IMR-90 (cell line): Measurements from ENCODE around the gene RCBTB2. TPM values are rescaled to one million over a fixed set of nuclear protein-coding genes. Genes with fewer than 3 reads are reported as not detected.

ENCODE experiments used
- ATAC-seq: fragments of 200-7000 bp; cut with Tn5 transposase; 2 replicates; pipeline ENCODE4 v1.9.1; 2020; ENCODE audit warnings: low read depth, mild to moderate bottlenecking, moderate library complexity
- BruUV-seq: library from RNA; stranded (reverse); fragments of 400-500 nt; replicated peaks from 2 replicates; lab custom pipeline; 2021; lab: Mats Ljungman, UMichigan
- CTCF ChIA-PET: fragments of 300-600 bp; formaldehyde crosslinking; extraction: SDS; loops from one replicate; lab custom pipeline; 2021; ENCODE audit warnings: antibody characterized with exemption; lab: Yijun Ruan, JAX
- POLR2A ChIA-PET: fragments of 300-600 bp; sonication (Branson Sonifier 250); formaldehyde crosslinking; loops from one replicate; lab custom pipeline; 2022; ENCODE audit warnings: antibody characterized with exemption; ENCODE audit not compliant: unreplicated experiment; lab: Charles Lee
- DNase-seq: peaks from one replicate; pipeline ENCODE4 v3.0.0; 2013
- H2AFZ ChIP-seq: replicated peaks from 2 replicates; pipeline ENCODE3; 2013; ENCODE audit warnings: low read length, mild to moderate bottlenecking; ENCODE audit not compliant: poor library complexity
- H2AK5ac ChIP-seq: 2 replicates; pipeline ENCODE4 v1.6.1; 2013; ENCODE audit warnings: low read depth, low read length, inconsistent platforms
- H2AK9ac ChIP-seq: replicated peaks from 2 replicates; pipeline ENCODE3; 2013; ENCODE audit warnings: mild to moderate bottlenecking, low read depth, low read length, moderate library complexity; ENCODE audit not compliant: poor library complexity
- H2BK120ac ChIP-seq: 2 replicates; pipeline ENCODE4 v1.6.1; 2013; ENCODE audit warnings: low read depth, low read length, inconsistent platforms
- H2BK15ac ChIP-seq: 3 replicates; pipeline ENCODE4 v1.6.1; 2013; ENCODE audit warnings: low read depth, low read length, inconsistent platforms
- H2BK20ac ChIP-seq: 2 replicates; pipeline ENCODE4 v1.6.1; 2013; ENCODE audit warnings: low read depth, mild to moderate bottlenecking, inconsistent platforms, low read length, moderate library complexity
- H2BK5ac ChIP-seq: 2 replicates; pipeline ENCODE4 v1.6.1; 2013; ENCODE audit warnings: mild to moderate bottlenecking, low read depth, low read length, inconsistent platforms; ENCODE audit not compliant: poor library complexity, severe bottlenecking
- H3K14ac ChIP-seq: replicated peaks from 2 replicates; pipeline ENCODE4 v1.6.1; 2013; ENCODE audit warnings: low read depth, low read length, inconsistent platforms
- H3K18ac ChIP-seq: 2 replicates; pipeline ENCODE4 v1.6.1; 2013; ENCODE audit warnings: low read depth, low read length, control low read depth
- H3K23ac ChIP-seq: 2 replicates; pipeline ENCODE4 v1.6.1; 2013; ENCODE audit warnings: low read depth, low read length, inconsistent platforms
- H3K27ac ChIP-seq: 2 replicates; pipeline ENCODE4 v1.5.1; 2013; ENCODE audit warnings: mild to moderate bottlenecking, control low read depth, low read length; ENCODE audit not compliant: insufficient read depth
- H3K27me3 ChIP-seq: 2 replicates; pipeline ENCODE4 v1.6.1; 2013; ENCODE audit warnings: low read length; ENCODE audit not compliant: control insufficient read depth, insufficient read depth
- H3K36me3 ChIP-seq: 2 replicates; pipeline ENCODE4 v1.6.1; 2013; ENCODE audit warnings: low read length, mixed read lengths; ENCODE audit not compliant: control insufficient read depth, insufficient read depth
- H3K4ac ChIP-seq: 2 replicates; pipeline ENCODE4 v1.6.1; 2013; ENCODE audit warnings: low read depth, low read length, inconsistent platforms
- H3K4me1 ChIP-seq: 2 replicates; pipeline ENCODE4 v1.6.1; 2013; ENCODE audit warnings: low read length, mixed read lengths; ENCODE audit not compliant: control insufficient read depth, insufficient read depth
- H3K4me2 ChIP-seq: 2 replicates; pipeline ENCODE4 v1.6.1; 2013; ENCODE audit warnings: low read depth, mild to moderate bottlenecking, control low read depth, low read length, moderate library complexity
- H3K4me3 ChIP-seq: 2 replicates; pipeline ENCODE4 v1.5.1; 2013; ENCODE audit warnings: low read depth, mild to moderate bottlenecking, control low read depth, low read length, moderate library complexity; ENCODE audit not compliant: insufficient read depth
- H3K56ac ChIP-seq: 2 replicates; pipeline ENCODE4 v1.6.1; 2013; ENCODE audit warnings: low read length, inconsistent platforms; ENCODE audit not compliant: insufficient read depth; ENCODE audit errors: extremely low read depth
- H3K79me1 ChIP-seq, 2 experiments: 2 replicates each; pipeline ENCODE4 v1.6.1; 2013; ENCODE audit warnings: low read length in 2 of 2, inconsistent platforms in 1 of 2, low read depth in 1 of 2
- H3K9ac ChIP-seq: 2 replicates; pipeline ENCODE4 v1.6.1; 2013; ENCODE audit warnings: low read depth, low read length, control low read depth
- H3K9me1 ChIP-seq: 2 replicates; pipeline ENCODE4 v1.6.1; 2013; ENCODE audit warnings: low read length, inconsistent platforms; ENCODE audit not compliant: insufficient read depth
- H3K9me3 ChIP-seq: 2 replicates; pipeline ENCODE4 v1.6.1; 2013; ENCODE audit warnings: low read length; ENCODE audit not compliant: control insufficient read depth, insufficient read depth
- H4K20me1 ChIP-seq: 2 replicates; pipeline ENCODE4 v1.6.1; 2013; ENCODE audit warnings: low read length, inconsistent platforms; ENCODE audit not compliant: insufficient read depth
- H4K5ac ChIP-seq: 2 replicates; pipeline ENCODE4 v1.6.1; 2013; ENCODE audit warnings: mild to moderate bottlenecking, low read depth, low read length, control low read depth
- H4K8ac ChIP-seq, 2 experiments: 2 replicates each; pipeline ENCODE4 v1.6.1; 2013; ENCODE audit warnings: low read depth in 2 of 2, low read length in 2 of 2, control low read depth in 1 of 2, inconsistent platforms in 1 of 2
- H4K91ac ChIP-seq: 2 replicates; pipeline ENCODE4 v1.6.1; 2013; ENCODE audit warnings: low read depth, low read length, inconsistent platforms; ENCODE audit not compliant: insufficient read depth
- BHLHE40 ChIP-seq: fragments of 150-350 bp; IDR thresholded peaks from 2 replicates; pipeline ENCODE4 v1.6.1; 2016; ENCODE audit warnings: mild to moderate bottlenecking, low read depth, low read length
- CEBPB ChIP-seq: IDR thresholded peaks from 2 replicates; pipeline ENCODE4 v1.6.1; 2012; ENCODE audit warnings: low read depth, low read length, improper control_type of control experiment
- CHD1 ChIP-seq: IDR thresholded peaks from 2 replicates; pipeline ENCODE4 v1.6.1; 2012; ENCODE audit warnings: low read depth, low read length, improper control_type of control experiment
- ELK1 ChIP-seq: fragments of 150-350 bp; IDR thresholded peaks from 2 replicates; pipeline ENCODE4 v1.6.1; 2016; ENCODE audit warnings: low read depth, mild to moderate bottlenecking, low read length, moderate library complexity, borderline replicate concordance
- FOS ChIP-seq: fragments of 150-350 bp; IDR thresholded peaks from 2 replicates; pipeline ENCODE4 v1.6.1; 2016; ENCODE audit warnings: low read depth, low read length
- MAFK ChIP-seq: IDR thresholded peaks from 2 replicates; pipeline ENCODE4 v1.6.1; 2012; ENCODE audit warnings: low read depth, low read length, improper control_type of control experiment
- MAZ ChIP-seq: IDR thresholded peaks from 2 replicates; pipeline ENCODE4 v1.6.1; 2012; ENCODE audit warnings: low read depth, mild to moderate bottlenecking, low read length, improper control_type of control experiment, moderate library complexity, borderline replicate concordance
- MXI1 ChIP-seq: IDR thresholded peaks from 2 replicates; pipeline ENCODE4 v1.6.1; 2012; ENCODE audit warnings: low read depth, mild to moderate bottlenecking, low read length, moderate library complexity, borderline replicate concordance
- NFE2L2 ChIP-seq: fragments of 150-350 bp; IDR thresholded peaks from 2 replicates; pipeline ENCODE4 v1.6.1; 2016; ENCODE audit warnings: low read depth, mild to moderate bottlenecking, low read length
- POLR2A ChIP-seq: IDR thresholded peaks from 2 replicates; pipeline ENCODE4 v1.6.1; 2012; ENCODE audit warnings: mild to moderate bottlenecking, low read depth, low read length
- RAD21 ChIP-seq: IDR thresholded peaks from 2 replicates; pipeline ENCODE4 v1.6.1; 2012; ENCODE audit warnings: low read length, improper control_type of control experiment
- RCOR1 ChIP-seq: IDR thresholded peaks from 2 replicates; pipeline ENCODE4 v1.6.1; 2012; ENCODE audit warnings: mild to moderate bottlenecking, low read length, improper control_type of control experiment; ENCODE audit not compliant: insufficient replicate concordance
- RFX5 ChIP-seq: IDR thresholded peaks from 2 replicates; pipeline ENCODE4 v1.8.0; 2012; ENCODE audit warnings: low read depth, mild to moderate bottlenecking, low read length, moderate library complexity
- SMC3 ChIP-seq: fragments of 150-350 bp; IDR thresholded peaks from 2 replicates; pipeline ENCODE4 v1.6.1; 2016; ENCODE audit warnings: low read depth, mild to moderate bottlenecking, antibody characterized with exemption, low read length, moderate library complexity
- USF2 ChIP-seq: fragments of 150-350 bp; IDR thresholded peaks from 2 replicates; pipeline ENCODE4 v1.6.1; 2017; ENCODE audit warnings: mild to moderate bottlenecking, antibody characterized with exemption, low read length, low read depth
- WGBS, 2 experiments: methylation state at CpG; one replicate each; pipeline versions ENCODE4 v1.1.5 to v1.1.7; 2013; ENCODE audit warnings: missing lambda C conversion rate in 2 of 2; ENCODE audit not compliant: insufficient read length in 1 of 2; ENCODE audit errors: extremely low coverage in 2 of 2; 5-methylcytosine and 5-hydroxymethylcytosine counted together
- dilution Hi-C: fragments of 300-500 bp; cut with HindIII; formaldehyde crosslinking; loops from one replicate; pipeline ENCODE4 v1.14.3; 2018; ENCODE audit warnings: low sequenced_read_pairs; ENCODE audit not compliant: unreplicated experiment
- in situ Hi-C: fragments of 300-500 bp; cut with MboI; formaldehyde crosslinking; loops from 3 replicates; pipeline ENCODE4 v1.14.3; 2019; ENCODE audit warnings: low sequenced_read_pairs, inconsistent platforms, mixed read lengths
- intact Hi-C: fragments of 100-400 bp; cut with micrococcal nuclease; formaldehyde crosslinking; loops from 2 replicates; pipeline ENCODE4 v1.10.0; 2022
- polyA plus RNA-seq, 3 experiments: library from polyadenylated mRNA; depleted of rRNA; stranded (reverse); fragments of >200 nt; gene quantifications; 2 replicates each; pipeline ENCODE4 v1.2.3, GENCODE V29; 2012; ENCODE audit warnings: low replicate concordance in 1 of 3
- total RNA-seq: library from RNA; depleted of rRNA; stranded (reverse); fragments of >200 nt; gene quantifications from 2 replicates; pipeline ENCODE4 v1.2.3, GENCODE V29; 2012
- TF ChIP-seq, protein P1 (sequence below): conservative IDR thresholded peaks from 2 replicates; pipeline ENCODE4 v1.5.1; 2012; ENCODE audit warnings: mild to moderate bottlenecking, low read depth, low read length, improper control_type of control experiment

The RCBTB2 gene
- total and polyA plus RNA-seq, 2 of the 4 experiments (the other 2 are of a cell fraction): 4.0 to 5.2 TPM

DNA sequence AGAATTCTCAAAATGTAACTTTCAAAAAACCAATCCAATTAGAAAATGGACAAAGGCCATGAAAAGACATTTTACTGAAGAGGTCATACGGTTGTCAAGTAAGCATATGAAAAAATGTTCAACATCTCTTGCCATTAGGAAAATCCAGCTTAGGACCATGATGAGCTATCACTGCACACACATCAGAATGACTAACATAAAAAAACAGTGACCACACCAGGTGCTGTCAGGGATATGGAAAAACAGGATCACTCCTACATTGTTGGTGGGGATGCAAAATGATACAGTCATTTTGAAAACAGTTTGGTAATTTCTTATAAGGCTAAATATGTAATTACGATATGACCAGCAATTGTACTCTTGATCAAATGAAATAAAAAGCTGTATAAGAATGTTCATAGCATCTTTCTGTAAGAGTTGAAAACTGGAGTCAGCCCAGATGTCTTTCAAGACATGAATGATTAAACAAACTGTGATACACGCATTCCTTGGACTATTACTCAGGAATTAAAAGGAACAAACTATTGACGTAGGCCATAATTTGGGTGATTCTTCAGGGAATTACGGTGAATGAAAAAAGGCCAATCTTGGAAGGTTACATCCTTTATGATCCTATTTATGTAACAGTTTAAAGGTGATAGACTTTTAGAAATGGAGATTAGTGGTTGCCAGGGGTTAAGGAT lies 26.9 kb upstream of the RCBTB2 start:
- H2BK120ac ChIP-seq: no peak overlapping the region
- H4K8ac ChIP-seq: no peak overlapping the region
- 100% methylated on average over 1 of the region's 5 CpGs; no CpG with 5 or more reads in 1 of the 2 experiments for WGBS, 2 experiments
- H2AK9ac ChIP-seq: no peak overlapping the region
- H3K9ac ChIP-seq: no peak overlapping the region
- no peaks in the 10 kb centered on the region for H3K36me3 ChIP-seq
- H3K23ac ChIP-seq: no peak overlapping the region
- DNase-seq: peak; percentile 70
- H4K91ac ChIP-seq: no peak overlapping the region
- no peaks in the 10 kb centered on the region for H3K9me3 ChIP-seq
- no peaks in the 10 kb centered on the region for H4K20me1 ChIP-seq
- BruUV-seq: no TSS peak
- H2AFZ ChIP-seq: no peak overlapping the region
- H3K9me1 ChIP-seq: no peaks in the 10 kb centered on the region
- no peak overlapping the region for H3K4me2 ChIP-seq
- in situ Hi-C loops: no loop called here
- H4K5ac ChIP-seq: no peak overlapping the region
- ATAC-seq: peak; percentile 32; the same call in 1 of the 2 replicates
- H2BK5ac ChIP-seq: no peak overlapping the region
- no peak overlapping the region for H3K4me3 ChIP-seq
- H3K27me3 ChIP-seq: no peaks in the 10 kb centered on the region
- H3K18ac ChIP-seq: no peak overlapping the region
- no peak overlapping the region for H3K56ac ChIP-seq
- POLR2A ChIA-PET: no interaction called here
- no peak overlapping the region for H2BK20ac ChIP-seq
- H3K79me1 ChIP-seq: no peaks in the 10 kb centered on the region
- intact Hi-C loops: no loop called here
- dilution Hi-C loops: no loop called here
- no peak overlapping the region for H3K4ac ChIP-seq
- H3K4me1 ChIP-seq: no peaks in the 10 kb centered on the region
- CTCF ChIA-PET: interaction anchor here (0.5 kb wide), 1 partner anchor 21 kb away, joined by 7 read pairs; no protein-coding TSS in a partner anchor
- H2BK15ac ChIP-seq: no peak overlapping the region
- no peak for TF ChIP-seq MXI1
- TF ChIP-seq SMC3: no peak
- no peak for TF ChIP-seq USF2
- no peak for TF ChIP-seq CEBPB
- no peak for TF ChIP-seq POLR2A
- no peak for TF ChIP-seq RCOR1
- TF ChIP-seq RAD21: no peak
- TF ChIP-seq, protein P1, sequence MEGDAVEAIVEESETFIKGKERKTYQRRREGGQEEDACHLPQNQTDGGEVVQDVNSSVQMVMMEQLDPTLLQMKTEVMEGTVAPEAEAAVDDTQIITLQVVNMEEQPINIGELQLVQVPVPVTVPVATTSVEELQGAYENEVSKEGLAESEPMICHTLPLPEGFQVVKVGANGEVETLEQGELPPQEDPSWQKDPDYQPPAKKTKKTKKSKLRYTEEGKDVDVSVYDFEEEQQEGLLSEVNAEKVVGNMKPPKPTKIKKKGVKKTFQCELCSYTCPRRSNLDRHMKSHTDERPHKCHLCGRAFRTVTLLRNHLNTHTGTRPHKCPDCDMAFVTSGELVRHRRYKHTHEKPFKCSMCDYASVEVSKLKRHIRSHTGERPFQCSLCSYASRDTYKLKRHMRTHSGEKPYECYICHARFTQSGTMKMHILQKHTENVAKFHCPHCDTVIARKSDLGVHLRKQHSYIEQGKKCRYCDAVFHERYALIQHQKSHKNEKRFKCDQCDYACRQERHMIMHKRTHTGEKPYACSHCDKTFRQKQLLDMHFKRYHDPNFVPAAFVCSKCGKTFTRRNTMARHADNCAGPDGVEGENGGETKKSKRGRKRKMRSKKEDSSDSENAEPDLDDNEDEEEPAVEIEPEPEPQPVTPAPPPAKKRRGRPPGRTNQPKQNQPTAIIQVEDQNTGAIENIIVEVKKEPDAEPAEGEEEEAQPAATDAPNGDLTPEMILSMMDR: no peak
- TF ChIP-seq MAZ: no peak
- TF ChIP-seq MAFK: no peak
- no peak for TF ChIP-seq NFE2L2
- TF ChIP-seq CHD1: no peak
- no peak for TF ChIP-seq FOS
- TF ChIP-seq ELK1: no peak
- no peak for TF ChIP-seq RFX5
- no peak for TF ChIP-seq BHLHE40
- H3K14ac ChIP-seq: no peak overlapping the region; the same call in 1 of the 2 replicates
- H2AK5ac ChIP-seq: no peak overlapping the region
- H3K27ac ChIP-seq: no peak overlapping the region
